Stimulated activated CD8-positive, alpha-beta memory T cell treated with anti-CD3 and anti-CD28 coated beads, Interleukin-15, amount 100 ng/mL, for 24 hours (primary cell): ENCODE data around the gene CDKL1.
"Not testable (repeated sequence)": the region's sequence is repeated elsewhere in the genome, so short reads cannot be mapped to it uniquely, and the experiment has no call there.

ENCODE experiments used
- DNase-seq: peaks from one replicate; pipeline ENCODE4 v3.0.0-alpha.2; 2020; ENCODE audit warnings: low read depth

Gene CDKL1

GRCh38 chr14:50331596-50331995, 65.1 kb downstream of the CDKL1 start:
- no peak for DNase-seq

- DNase-seq: no peak
These were observed 75.5 kb downstream of the CDKL1 start for GRCh38 chr14:50321009-50321660.

GRCh38 chr14:50320283-50320682, 76.4 kb downstream of the CDKL1 start:
- no peak for DNase-seq

- no peak for DNase-seq
These were observed 77.0 kb downstream of the CDKL1 start for GRCh38 chr14:50319721-50320120.

- no peak for DNase-seq
These were observed 77.4 kb downstream of the CDKL1 start for GRCh38 chr14:50319293-50319692.

GRCh38 chr14:50318031-50318626, 78.6 kb downstream of the CDKL1 start:
- no peak for DNase-seq

- DNase-seq: not testable (repeated sequence)
These were observed 82.6 kb downstream of the CDKL1 start for GRCh38 chr14:50314098-50314497.

GRCh38 chr14:50312734-50313054, 84.0 kb downstream of the CDKL1 start:
- DNase-seq: no peak

- peak; percentile 79 for DNase-seq
These were observed 84.5 kb downstream of the CDKL1 start, which contains the start of the genes DMAC2L and L2HGDH for GRCh38 chr14:50311972-50312733. TSS of gene DMAC2L (plus strand) at chr14:50312324. CDS start at chr14:50321488, 9,164 bp downstream. TSS of gene L2HGDH (minus strand) at chr14:50312229. CDS start at chr14:50312150, 79 bp downstream.

GRCh38 chr14:50311337-50311971, 85.2 kb downstream of the CDKL1 start:
- DNase-seq: no peak

- DNase-seq: no peak
These were observed 86.2 kb downstream of the CDKL1 start for GRCh38 chr14:50310445-50310844.

- DNase-seq: no peak
These were observed 88.2 kb downstream of the CDKL1 start for GRCh38 chr14:50308363-50308915.

GRCh38 chr14:50303744-50304471, 92.8 kb downstream of the CDKL1 start:
- DNase-seq: no peak

GRCh38 chr14:50301914-50302313, 94.8 kb downstream of the CDKL1 start:
- no peak for DNase-seq

GRCh38 chr14:50299585-50299984, 97.1 kb downstream of the CDKL1 start:
- DNase-seq: no peak

GRCh38 chr14:50290306-50290705, 106.4 kb downstream of the CDKL1 start:
- no peak for DNase-seq

- DNase-seq: no peak
These were observed 108.5 kb downstream of the CDKL1 start for GRCh38 chr14:50288146-50288545.

- DNase-seq: no peak
These were observed 110.8 kb downstream of the CDKL1 start for GRCh38 chr14:50285861-50286260.
